Tibial nerve (tissue), 4 donors: Measurements from ENCODE around the gene EPB41L4A. TPM values are rescaled to one million over a fixed set of nuclear protein-coding genes. Genes with fewer than 3 reads are reported as not detected.

Experiments
- DNase-seq, 2 donors: peaks; one replicate each; pipeline ENCODE4 v3.0.0-alpha.2; 2019; ENCODE audit warnings: low spot score in 2 of 2
- H3K27ac ChIP-seq, 4 donors: fragments of 200-600 bp; sonication (generic) in 3 of 4; one replicate each; pipeline ENCODE4 v1.5.1; 2017 to 2019; ENCODE audit warnings: mild to moderate bottlenecking in 1 of 4
- H3K27me3 ChIP-seq, 2 donors: fragments of 200-600 bp; sonication (generic) in 1 of 2; one replicate each; pipeline versions ENCODE4 v1.5.1 to v1.6.0; 2017 to 2019
- H3K36me3 ChIP-seq, 3 donors: fragments of 200-600 bp; sonication (generic); one replicate each; pipeline ENCODE4 v1.5.1; 2018 to 2019
- H3K4me1 ChIP-seq, 4 donors: fragments of 200-600 bp; sonication (generic) in 3 of 4; one replicate each; pipeline ENCODE4 v1.5.1; 2017 to 2019
- H3K4me3 ChIP-seq, 4 donors: fragments of 200-600 bp; sonication (generic) in 3 of 4; one replicate each; pipeline ENCODE4 v1.5.1; 2017 to 2019; ENCODE audit warnings: mild to moderate bottlenecking in 1 of 4, moderate library complexity in 1 of 4
- H3K9me3 ChIP-seq, 4 donors: fragments of 200-600 bp; sonication (generic) in 3 of 4; one replicate each; pipeline ENCODE4 v1.5.1; 2017 to 2019
- EP300 ChIP-seq, 2 donors: sonication (generic); formaldehyde crosslinking; IDR thresholded peaks; one replicate each; pipeline ENCODE4 v1.6.1; 2017; ENCODE audit warnings: antibody characterized with exemption in 2 of 2, mild to moderate bottlenecking in 1 of 2
- POLR2A ChIP-seq, 2 donors: fragments of 450-650 bp; IDR thresholded peaks; one replicate each; pipeline ENCODE4 v1.6.1; 2017; ENCODE audit warnings: antibody characterized with exemption in 2 of 2, mild to moderate bottlenecking in 2 of 2, moderate library complexity in 2 of 2
- WGBS, 2 donors: methylation state at CpG; one replicate each; pipeline ENCODE4 v1.1.5; 2018; 5-methylcytosine and 5-hydroxymethylcytosine counted together
- total RNA-seq, 4 donors: library from RNA; depleted of rRNA; stranded (reverse); fragments of >200 nt; gene quantifications; one replicate each; pipeline ENCODE4 v1.1.0, GENCODE V29; 2016
- TF ChIP-seq, protein P1 (sequence below), 5 experiments: fragments of 200-600 bp in 3 of 5; fragments of 450-650 bp in 2 of 5; sonication (generic) in 3 of 5; IDR thresholded peaks; one replicate each; pipeline ENCODE4 v1.5.1; 2016 to 2019; ENCODE audit warnings: antibody characterized with exemption in 5 of 5, mild to moderate bottlenecking in 3 of 5, moderate library complexity in 2 of 5

Gene EPB41L4A
- total RNA-seq, 4 donors from 2014 or later = 10.6 to 38.1 (median 14.4) TPM

DNA sequence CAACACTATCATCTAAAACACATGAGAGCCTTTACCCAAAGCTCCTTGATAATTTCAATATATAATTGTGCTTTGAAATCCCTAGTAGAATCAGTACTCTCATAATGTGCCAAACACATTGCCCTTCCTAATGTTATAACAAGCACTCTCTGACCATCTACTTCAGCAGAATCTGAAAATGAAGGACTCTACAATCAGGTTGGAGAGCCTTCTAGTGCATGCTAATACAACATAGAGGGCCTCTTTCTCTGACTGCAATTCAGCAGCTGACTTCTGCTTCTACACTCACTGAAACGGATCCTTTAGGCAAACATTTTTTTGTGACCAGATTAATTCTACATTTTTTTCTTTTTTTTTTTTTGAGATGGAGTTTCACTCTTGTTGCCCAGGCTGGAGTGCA is 155.6 kb downstream of the EPB41L4A start:
- Histone ChIP-seq H3K36me3 (peaks cover 0 to 14% (median 0%) of the 10 kb centered on the region in 3 donors), H3K4me3 (no peak overlapping the region), H3K9me3 (no peaks in the 10 kb centered on the region), H3K27ac (no peak overlapping the region), H3K4me1 (no peaks in the 10 kb centered on the region), H3K27me3 (no peaks in the 10 kb centered on the region)
- TF ChIP-seq POLR2A (IDR thresholded peaks at IDR 0.05) (no peak), EP300 (IDR thresholded peaks at IDR 0.05) (no peak)
- TF ChIP-seq, protein P1, sequence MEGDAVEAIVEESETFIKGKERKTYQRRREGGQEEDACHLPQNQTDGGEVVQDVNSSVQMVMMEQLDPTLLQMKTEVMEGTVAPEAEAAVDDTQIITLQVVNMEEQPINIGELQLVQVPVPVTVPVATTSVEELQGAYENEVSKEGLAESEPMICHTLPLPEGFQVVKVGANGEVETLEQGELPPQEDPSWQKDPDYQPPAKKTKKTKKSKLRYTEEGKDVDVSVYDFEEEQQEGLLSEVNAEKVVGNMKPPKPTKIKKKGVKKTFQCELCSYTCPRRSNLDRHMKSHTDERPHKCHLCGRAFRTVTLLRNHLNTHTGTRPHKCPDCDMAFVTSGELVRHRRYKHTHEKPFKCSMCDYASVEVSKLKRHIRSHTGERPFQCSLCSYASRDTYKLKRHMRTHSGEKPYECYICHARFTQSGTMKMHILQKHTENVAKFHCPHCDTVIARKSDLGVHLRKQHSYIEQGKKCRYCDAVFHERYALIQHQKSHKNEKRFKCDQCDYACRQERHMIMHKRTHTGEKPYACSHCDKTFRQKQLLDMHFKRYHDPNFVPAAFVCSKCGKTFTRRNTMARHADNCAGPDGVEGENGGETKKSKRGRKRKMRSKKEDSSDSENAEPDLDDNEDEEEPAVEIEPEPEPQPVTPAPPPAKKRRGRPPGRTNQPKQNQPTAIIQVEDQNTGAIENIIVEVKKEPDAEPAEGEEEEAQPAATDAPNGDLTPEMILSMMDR (IDR thresholded peaks at IDR 0.05) = no peak
- 48 to 68% methylated on average over 1 of the region's 1 CpG for WGBS, 2 donors
- no peak for DNase-seq

DNA sequence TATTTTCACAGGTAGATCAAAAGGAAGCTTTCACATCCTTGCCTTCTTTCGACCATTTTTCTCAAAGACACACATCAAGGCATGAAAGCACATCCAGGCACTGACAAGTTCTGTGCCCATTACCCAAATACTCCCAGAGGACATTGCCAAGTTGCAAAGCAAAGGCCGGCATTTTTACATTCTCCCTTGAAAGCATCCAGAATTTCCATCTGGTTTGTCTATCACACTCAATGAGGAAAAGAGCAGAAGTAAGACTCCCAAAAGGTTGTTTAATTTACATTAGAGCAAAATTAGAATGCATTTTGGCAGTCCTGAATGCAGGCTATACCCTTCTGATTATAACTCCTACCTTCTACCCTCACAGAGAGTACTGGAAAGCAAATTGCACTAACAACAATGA is 160.5 kb downstream of the EPB41L4A start:
- Histone ChIP-seq H3K27ac (no peak overlapping the region), H3K9me3 (no peaks in the 10 kb centered on the region), H3K4me3 (no peak overlapping the region), H3K36me3 (no peaks in the 10 kb centered on the region), H3K27me3 (no peaks in the 10 kb centered on the region), H3K4me1 (no peaks in the 10 kb centered on the region)
- no peak for DNase-seq
- 85 to 89% methylated on average over 2 of the region's 2 CpGs for WGBS, 2 donors
- TF ChIP-seq, protein P1 (IDR thresholded peaks at IDR 0.05) = no peak
- TF ChIP-seq POLR2A (IDR thresholded peaks at IDR 0.05) = no peak
- TF ChIP-seq EP300 (IDR thresholded peaks at IDR 0.05) = no peak

DNA sequence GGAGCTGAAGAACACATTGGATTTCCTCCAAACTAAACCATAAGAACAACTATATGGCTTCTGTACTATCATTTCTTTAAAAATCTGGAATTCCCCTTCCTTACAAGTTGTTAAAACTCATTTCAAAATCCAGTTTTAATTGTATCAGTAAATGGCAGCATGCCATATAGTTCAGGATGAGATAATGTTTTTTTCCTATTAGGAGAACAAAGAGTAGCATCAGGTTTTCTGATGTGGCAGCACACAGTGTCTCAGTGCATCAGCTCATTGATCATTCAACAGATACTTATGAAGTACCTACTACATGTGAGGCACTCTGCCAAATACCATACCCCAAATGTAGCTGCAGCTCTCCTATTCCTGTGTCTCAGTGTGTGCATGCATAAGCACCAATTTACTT is 161.1 kb downstream of the EPB41L4A start:
- Histone ChIP-seq H3K27me3 (no peaks in the 10 kb centered on the region), H3K9me3 (no peaks in the 10 kb centered on the region), H3K4me1 (no peaks in the 10 kb centered on the region), H3K36me3 (no peaks in the 10 kb centered on the region), H3K27ac (no peak overlapping the region), H3K4me3 (no peak overlapping the region)
- no peak for DNase-seq
- TF ChIP-seq EP300 (IDR thresholded peaks at IDR 0.05) (no peak), POLR2A (IDR thresholded peaks at IDR 0.05) (no peak)
- TF ChIP-seq, protein P1 (IDR thresholded peaks at IDR 0.05) = no peak

DNA sequence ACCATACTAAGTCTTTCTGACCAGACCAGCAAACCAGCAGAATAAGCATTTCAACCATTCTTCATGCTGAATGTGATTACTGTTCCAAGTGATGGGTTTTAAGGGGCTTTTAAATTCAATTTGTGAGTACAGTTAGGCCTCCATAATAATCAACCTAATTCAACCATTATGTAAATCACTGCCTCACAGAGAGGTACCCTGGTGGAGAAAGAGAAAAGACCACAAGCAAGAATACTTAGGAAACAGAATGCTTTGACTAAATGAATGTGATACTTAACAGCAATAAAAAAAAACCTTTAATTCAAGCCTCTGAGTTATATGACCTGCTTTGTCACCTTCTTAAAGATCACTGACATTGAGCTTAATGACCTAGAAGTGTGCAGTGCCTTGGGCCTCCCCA is 162.1 kb downstream of the EPB41L4A start:
- no peaks in the 10 kb centered on the region for H3K36me3 ChIP-seq
- no peaks in the 10 kb centered on the region for H3K27me3 ChIP-seq
- no peak overlapping the region for H3K27ac ChIP-seq
- H3K4me3 ChIP-seq = no peak overlapping the region
- H3K9me3 ChIP-seq = no peaks in the 10 kb centered on the region
- no peaks in the 10 kb centered on the region for H3K4me1 ChIP-seq
- TF ChIP-seq, protein P1 (IDR thresholded peaks at IDR 0.05) = no peak
- TF ChIP-seq POLR2A (IDR thresholded peaks at IDR 0.05) (no peak), EP300 (IDR thresholded peaks at IDR 0.05) (no peak)
- DNase-seq = no peak

DNA sequence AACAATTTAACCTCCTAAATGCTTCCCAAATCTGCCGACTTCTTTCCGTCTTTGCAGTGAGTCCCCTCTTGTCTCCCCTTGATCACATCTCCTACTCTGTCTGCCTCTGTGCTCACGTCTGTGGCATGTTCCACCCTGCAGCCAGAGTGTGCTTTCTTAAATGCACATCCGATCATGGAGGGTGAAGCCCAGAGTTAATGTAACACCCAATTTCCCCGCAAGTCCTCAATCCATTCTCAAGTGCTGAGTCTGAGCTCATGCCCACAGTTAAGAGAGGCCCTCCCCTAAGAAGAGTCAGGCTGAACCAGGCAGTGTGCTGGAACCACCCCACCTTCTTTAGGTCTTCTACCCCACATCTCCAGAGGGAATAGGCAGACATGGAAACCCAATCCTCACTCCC is 164.8 kb downstream of the EPB41L4A start:
- TF ChIP-seq EP300 (IDR thresholded peaks at IDR 0.05) (no peak), POLR2A (IDR thresholded peaks at IDR 0.05) (no peak)
- TF ChIP-seq, protein P1 (IDR thresholded peaks at IDR 0.05) = no peak
- Histone ChIP-seq H3K9me3 (no peaks in the 10 kb centered on the region), H3K4me1 (no peaks in the 10 kb centered on the region), H3K4me3 (no peak overlapping the region), H3K36me3 (no peaks in the 10 kb centered on the region), H3K27me3 (no peaks in the 10 kb centered on the region), H3K27ac (peak overlapping the region in 2 of 4 donors; percentile 42 to 51)
- 74 to 87% methylated on average over 5 of the region's 5 CpGs for WGBS, 2 donors
- no peak for DNase-seq
